ENCODE data around the gene NHLRC3. TPM values are rescaled to one million over a fixed set of nuclear protein-coding genes. Genes with fewer than 3 reads are reported as not detected.

NHLRC3 gene
- total and polyA plus RNA-seq, 9 of the 15 experiments (the other 6 are each of a cell fraction or from before 2014, with no cell fraction given): 5.5 to 15.3 (median 9.0) TPM

- H3K36me3 ChIP-seq (ENCODE audit: control insufficient read depth, insufficient read depth, low read length): no peaks in the 10 kb centered on the region
- H3K79me2 ChIP-seq (ENCODE audit: control insufficient read depth, insufficient read depth, low read length): no peaks in the 10 kb centered on the region
- H3K27me3 ChIP-seq (ENCODE audit: control insufficient read depth in 2 of 2, insufficient read depth in 2 of 2, low read length in 2 of 2): no peaks in the 10 kb centered on the region
- no peaks in the 10 kb centered on the region for H3K9me1 ChIP-seq (ENCODE audit: control insufficient read depth, insufficient read depth, low read length)
- no TSS peak for BruUV-seq (replicated peaks)
- intact Hi-C loops (cut with micrococcal nuclease) (no loop called here), in situ Hi-C loops (cut with MboI) (no loop called here)
- H3K4me2 ChIP-seq (ENCODE audit: insufficient read depth, low read length): no peak overlapping the region
- ChIA-PET CTCF (ENCODE audit: low intra/inter-chr PET ratio) (no interaction called here), POLR2A (no interaction called here)
- WGBS (ENCODE audit: insufficient coverage, low coverage, missing lambda C conversion rate): 8% methylated on average over 2 of the region's 2 CpGs
- ATAC-seq (no peak), FAIRE-seq (no peak), DNase-seq (ENCODE audit: extremely low read depth in 1 of 4, low spot score in 3 of 4) (no peak)
- H3K4me3 ChIP-seq: no peak overlapping the region
- no peak overlapping the region for H3K9ac ChIP-seq (ENCODE audit: insufficient read depth in 1 of 2, low read depth in 2 of 2, low read length in 2 of 2)
- H3K27ac ChIP-seq (ENCODE audit: extremely low read depth, low read depth, low read length): no peak overlapping the region
- H3K9me3 ChIP-seq (replicated peaks; ENCODE audit: control insufficient read depth, insufficient read depth, low read depth, low read length): no peaks in the 10 kb centered on the region
- H3K4me1 ChIP-seq (replicated peaks in 1 of 2; ENCODE audit: control insufficient read depth in 2 of 2, insufficient read depth in 2 of 2, low read length in 2 of 2): no peaks in the 10 kb centered on the region
- no peak overlapping the region for H2AFZ ChIP-seq (ENCODE audit: low read depth, low read length)
- no peaks in the 10 kb centered on the region for H4K20me1 ChIP-seq (replicated peaks; ENCODE audit: control insufficient read depth, insufficient read depth, low read length)
- no peak for TF ChIP-seq RREB1 (CRISPR knock-in tag; IDR thresholded peaks at IDR 0.05)
- TF ChIP-seq RUNX1 (IDR thresholded peaks at IDR 0.05; ENCODE audit: low read depth): no peak
- TF ChIP-seq DACH1 (IDR thresholded peaks at IDR 0.05; ENCODE audit: partially characterized antibody): no peak
- TF ChIP-seq ZFP30 (CRISPR knock-in tag; IDR thresholded peaks at IDR 0.05; ENCODE audit: borderline replicate concordance): no peak
- TF ChIP-seq HCFC1 (IDR thresholded peaks at IDR 0.05; ENCODE audit: low read depth, low read length): no peak
- TF ChIP-seq SAFB2 (IDR thresholded peaks at IDR 0.05; ENCODE audit: borderline replicate concordance, low read depth, low read length, severe bottlenecking): no peak
- TF ChIP-seq CREB5 (CRISPR knock-in tag; IDR thresholded peaks at IDR 0.05): no peak
- TF ChIP-seq POLR2A (conservative IDR thresholded peaks at IDR 0.05): no peak
- TF ChIP-seq BACH1 (tag; IDR thresholded peaks at IDR 0.05): no peak
- no peak for TF ChIP-seq ZBTB8A (IDR thresholded peaks at IDR 0.05; ENCODE audit: partially characterized antibody)
- no peak for TF ChIP-seq ZNF324 (CRISPR knock-in tag; IDR thresholded peaks at IDR 0.05)
- TF ChIP-seq SAP30 (IDR thresholded peaks at IDR 0.05; ENCODE audit: borderline replicate concordance, insufficient read depth, low read depth, low read length, poor library complexity, severe bottlenecking): no peak
- no peak for TF ChIP-seq E2F5 (CRISPR knock-in tag; IDR thresholded peaks at IDR 0.05)
- TF ChIP-seq ZNF3 (CRISPR knock-in tag; IDR thresholded peaks at IDR 0.05): no peak
- no peak for TF ChIP-seq ZBTB12 (CRISPR knock-in tag; IDR thresholded peaks at IDR 0.05)
Observed at GRCh38 chr13:39095500-39095899, 57.2 kb downstream of the NHLRC3 start.
